ENCODE data around the gene PLXNA1.

- no peak for TF ChIP-seq CTCF (IDR thresholded peaks at IDR 0.05)
- TF ChIP-seq POLR2A (IDR thresholded peaks at IDR 0.05) = no peak
- TF ChIP-seq POLR2AphosphoS5 (IDR thresholded peaks at IDR 0.05) = no peak
Observed at GRCh38 chr3:127000119-127000518, 17.2 kb downstream of the PLXNA1 start.

All from prostate gland (tissue), 2 donors.